ENCODE results near the gene AIRE.

Gene AIRE

GRCh38 chr21:44325386-44326271 lies 40.0 kb downstream of the AIRE start:
- no peak for DNase-seq

- no peak for DNase-seq
These were observed 40.6 kb downstream of the AIRE start for GRCh38 chr21:44326272-44326647.

GRCh38 chr21:44326716-44327602 lies 41.3 kb downstream of the AIRE start:
- DNase-seq: no peak

- no peak for DNase-seq
These were observed 41.9 kb downstream of the AIRE start for GRCh38 chr21:44327603-44327974.

GRCh38 chr21:44328242-44328895 lies 42.7 kb downstream of the AIRE start:
- no peak for DNase-seq

- no peak for DNase-seq
These were observed 43.6 kb downstream of the AIRE start for GRCh38 chr21:44329086-44329889.

GRCh38 chr21:44329971-44330681 lies 44.5 kb downstream of the AIRE start:
- no peak for DNase-seq

GRCh38 chr21:44330698-44331097 lies 45.0 kb downstream of the AIRE start:
- DNase-seq: no peak

GRCh38 chr21:44331209-44331608 lies 45.5 kb downstream of the AIRE start:
- DNase-seq: no peak

- no peak for DNase-seq
These were observed 46.1 kb downstream of the AIRE start for GRCh38 chr21:44331650-44332307.

- DNase-seq: no peak
These were observed 46.7 kb downstream of the AIRE start for GRCh38 chr21:44332383-44332782.

- no peak for DNase-seq
These were observed 47.3 kb downstream of the AIRE start for GRCh38 chr21:44332965-44333364.

- no peak for DNase-seq
These were observed 48.0 kb downstream of the AIRE start for GRCh38 chr21:44333509-44334328.

GRCh38 chr21:44334329-44335030 lies 48.8 kb downstream of the AIRE start:
- no peak for DNase-seq

GRCh38 chr21:44335266-44336059 lies 49.8 kb downstream of the AIRE start:
- DNase-seq: no peak

- DNase-seq: no peak
These were observed 51.8 kb downstream of the AIRE start for GRCh38 chr21:44337449-44337848.

GRCh38 chr21:44337941-44338895 lies 52.5 kb downstream of the AIRE start:
- DNase-seq: no peak
